Sigmoid colon (tissue), 7 donors: ENCODE data around the gene SMIM44. TPM values are rescaled to one million over a fixed set of nuclear protein-coding genes. Genes with fewer than 3 reads are reported as not detected.
"Not testable (repeated sequence)": the region's sequence is repeated elsewhere in the genome, so short reads cannot be mapped to it uniquely, and the experiment has no call there.

ENCODE experiments used
- DNase-seq: peaks from one replicate; pipeline ENCODE4 v3.0.0-alpha.2; 2019
- H3K27ac ChIP-seq, 4 donors: fragments of 200-600 bp; sonication (generic); one replicate each; pipeline ENCODE4 v1.5.1; 2016 to 2019; ENCODE audit warnings: mild to moderate bottlenecking in 1 of 4
- H3K27me3 ChIP-seq, 3 donors: fragments of 200-600 bp; sonication (generic); one replicate each; pipeline ENCODE4 v1.5.1; 2019; ENCODE audit warnings: mild to moderate bottlenecking in 1 of 3
- H3K36me3 ChIP-seq, 4 donors: fragments of 200-600 bp; sonication (generic); one replicate each; pipeline ENCODE4 v1.5.1; 2016 to 2019
- H3K4me1 ChIP-seq, 4 donors: fragments of 200-600 bp; sonication (generic); one replicate each; pipeline ENCODE4 v1.5.1; 2017 to 2019
- H3K4me3 ChIP-seq, 4 donors: fragments of 200-600 bp; sonication (generic); one replicate each; pipeline ENCODE4 v1.5.1; 2017 to 2019; ENCODE audit warnings: mild to moderate bottlenecking in 2 of 4, moderate library complexity in 1 of 4
- H3K9me3 ChIP-seq, 4 donors: fragments of 200-600 bp in 3 of 4; sonication (generic) in 3 of 4; one replicate each; pipeline versions ENCODE4 v1.5.1 to v1.6.1; 2013 to 2019
- EP300 ChIP-seq, 4 donors: sonication (generic); formaldehyde crosslinking; IDR thresholded peaks; one replicate each; pipeline ENCODE4 v1.6.1; 2017; ENCODE audit warnings: antibody characterized with exemption in 4 of 4
- POLR2A ChIP-seq, 2 donors: fragments of 450-650 bp; IDR thresholded peaks; one replicate each; pipeline ENCODE4 v1.6.1; 2016; ENCODE audit warnings: antibody characterized with exemption in 2 of 2, mild to moderate bottlenecking in 2 of 2, moderate library complexity in 2 of 2
- POLR2AphosphoS5 ChIP-seq, 4 donors: sonication (generic); formaldehyde crosslinking; IDR thresholded peaks; one replicate each; pipeline ENCODE4 v1.6.1; 2017; ENCODE audit warnings: antibody characterized with exemption in 4 of 4
- WGBS, 2 donors: extraction: QIAGEN DNeasy Blood & Tissue Kit; methylation state at CpG; one replicate each; pipeline ENCODE4 v1.1.7; 2013; 5-methylcytosine and 5-hydroxymethylcytosine counted together
- intact Hi-C: fragments of 100-400 bp; cut with DNase I; formaldehyde crosslinking; loops from one replicate; pipeline ENCODE4 v1.15.1; 2023
- polyA plus RNA-seq, 3 donors: library from polyadenylated mRNA; stranded (reverse); fragments of 200-250 nt; gene quantifications; one replicate each; pipeline ENCODE4 v1.2.3, GENCODE V29; 2013
- total RNA-seq, 4 donors: library from RNA; depleted of rRNA; stranded (reverse); fragments of >200 nt; gene quantifications; one replicate each; pipeline ENCODE4 v1.1.0, GENCODE V29; 2016
- TF ChIP-seq, protein P1 (sequence below), 4 experiments: fragments of 450-650 bp in 3 of 4; fragments of 200-600 bp in 1 of 4; IDR thresholded peaks; one replicate each; pipeline ENCODE4 v1.5.1; 2016 to 2019; ENCODE audit warnings: antibody characterized with exemption in 4 of 4, mild to moderate bottlenecking in 3 of 4, moderate library complexity in 2 of 4
- donor health status: healthy with polysubstance abuse.
- donor health status: Bipolar disorder and iron deficiency.
- donor health status: healthy.

SMIM44 gene
- total and polyA plus RNA-seq, 7 donors, result 2.9 TPM; not detected in 6

DNA sequence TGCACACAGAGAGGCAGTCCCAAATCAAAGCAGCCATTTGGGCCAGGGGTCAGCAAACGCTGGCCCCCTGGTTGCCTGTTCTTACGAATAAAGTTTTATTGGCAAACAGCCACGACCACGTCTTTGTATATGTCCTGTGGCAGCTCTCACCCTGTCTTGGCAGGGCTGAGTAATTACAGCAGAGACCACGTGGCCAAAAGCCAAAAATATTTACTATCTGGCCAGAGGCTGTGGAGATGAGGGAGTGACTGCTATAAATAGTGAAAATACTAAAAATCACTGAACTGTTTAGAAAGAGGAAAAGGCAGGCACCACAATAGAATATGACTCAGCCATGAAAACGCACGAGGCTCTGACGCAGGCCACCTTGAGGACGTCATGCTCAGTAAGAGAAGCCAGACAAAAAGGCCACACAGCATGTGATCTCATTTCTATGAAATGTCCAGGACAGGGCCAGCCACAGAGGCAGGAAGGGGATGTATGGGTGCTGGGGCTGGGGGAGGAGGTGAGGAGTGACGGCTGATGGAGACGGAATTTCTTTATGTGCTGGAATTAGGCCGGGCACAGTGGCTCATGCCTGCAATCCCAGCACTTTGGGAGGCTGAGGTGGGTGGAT is 32.3 kb downstream of the SMIM44 start:
- H3K36me3 ChIP-seq, result peaks cover 39 to 89% (median 67%) of the 10 kb centered on the region in 4 donors
- intact Hi-C loops, result loop anchor here (2.0 to 5.0 kb wide), 3 partner anchors 20 to 84 kb away; partner anchors contain the start of gene NFIC
- H3K4me1 ChIP-seq, result peaks cover 0 to 31% (median 20%) of the 10 kb centered on the region in 4 donors
- peak overlapping the region; percentile 80 to 92 (median 86) for H3K27ac ChIP-seq
- no peak overlapping the region for H3K4me3 ChIP-seq
- no peaks in the 10 kb centered on the region for H3K9me3 ChIP-seq
- DNase-seq, result peak; percentile 96
- peak; percentile 96 to 100 (median 98) for TF ChIP-seq EP300 (IDR thresholded peaks at IDR 0.05)
- TF ChIP-seq POLR2AphosphoS5 (IDR thresholded peaks at IDR 0.05), result peak; percentile 69 to 96 (median 83)
- no peak for TF ChIP-seq POLR2A (IDR thresholded peaks at IDR 0.05)
- no peaks in the 10 kb centered on the region for H3K27me3 ChIP-seq
- WGBS, 2 donors, result 58 to 65% methylated on average over 12 of the region's 12 CpGs

GRCh38 chr19:3448616-3449334 is 34.5 kb downstream of the SMIM44 start:
- Histone ChIP-seq H3K4me3 (no peak overlapping the region), H3K9me3 (no peaks in the 10 kb centered on the region), H3K4me1 (peaks cover 0 to 37% (median 34%) of the 10 kb centered on the region in 4 donors), H3K27ac (peak overlapping the region; percentile 80 to 92 (median 86)), H3K27me3 (no peaks in the 10 kb centered on the region), H3K36me3 (peaks cover 27 to 86% (median 58%) of the 10 kb centered on the region in 4 donors)
- WGBS, 2 donors, result 95 to 96% methylated on average over 28 of the region's 28 CpGs
- no peak for DNase-seq
- TF ChIP-seq, protein P1, sequence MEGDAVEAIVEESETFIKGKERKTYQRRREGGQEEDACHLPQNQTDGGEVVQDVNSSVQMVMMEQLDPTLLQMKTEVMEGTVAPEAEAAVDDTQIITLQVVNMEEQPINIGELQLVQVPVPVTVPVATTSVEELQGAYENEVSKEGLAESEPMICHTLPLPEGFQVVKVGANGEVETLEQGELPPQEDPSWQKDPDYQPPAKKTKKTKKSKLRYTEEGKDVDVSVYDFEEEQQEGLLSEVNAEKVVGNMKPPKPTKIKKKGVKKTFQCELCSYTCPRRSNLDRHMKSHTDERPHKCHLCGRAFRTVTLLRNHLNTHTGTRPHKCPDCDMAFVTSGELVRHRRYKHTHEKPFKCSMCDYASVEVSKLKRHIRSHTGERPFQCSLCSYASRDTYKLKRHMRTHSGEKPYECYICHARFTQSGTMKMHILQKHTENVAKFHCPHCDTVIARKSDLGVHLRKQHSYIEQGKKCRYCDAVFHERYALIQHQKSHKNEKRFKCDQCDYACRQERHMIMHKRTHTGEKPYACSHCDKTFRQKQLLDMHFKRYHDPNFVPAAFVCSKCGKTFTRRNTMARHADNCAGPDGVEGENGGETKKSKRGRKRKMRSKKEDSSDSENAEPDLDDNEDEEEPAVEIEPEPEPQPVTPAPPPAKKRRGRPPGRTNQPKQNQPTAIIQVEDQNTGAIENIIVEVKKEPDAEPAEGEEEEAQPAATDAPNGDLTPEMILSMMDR (IDR thresholded peaks at IDR 0.05), result no peak
- no peak for TF ChIP-seq POLR2A (IDR thresholded peaks at IDR 0.05)
- no peak for TF ChIP-seq POLR2AphosphoS5 (IDR thresholded peaks at IDR 0.05)
- TF ChIP-seq EP300 (IDR thresholded peaks at IDR 0.05), result no peak
- intact Hi-C loops, result no loop called here

DNA sequence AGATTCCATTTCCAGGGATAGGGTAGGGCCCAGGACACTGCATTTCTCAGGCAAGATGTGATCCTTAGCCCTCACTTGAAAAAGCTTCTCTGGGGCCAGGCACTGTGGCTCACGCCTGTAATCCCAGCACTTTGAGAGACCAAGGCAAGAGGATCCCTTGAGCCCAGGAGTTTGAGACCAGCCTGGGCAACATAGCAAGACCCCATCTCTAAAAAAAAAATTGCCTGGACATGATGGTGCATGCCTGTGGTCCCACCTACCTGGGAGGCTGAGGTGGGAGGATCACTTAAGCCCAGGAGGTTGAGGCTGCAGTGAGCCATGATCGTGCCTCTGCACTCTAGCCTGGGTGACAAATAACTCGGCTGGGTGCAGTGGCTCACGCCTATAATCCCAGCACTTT is 36.6 kb downstream of the SMIM44 start:
- peaks cover 10 to 80% (median 43%) of the 10 kb centered on the region in 4 donors for H3K36me3 ChIP-seq
- H3K4me1 ChIP-seq, result peaks cover 0 to 52% (median 42%) of the 10 kb centered on the region in 4 donors
- intact Hi-C loops, H3K27me3 ChIP-seq, DNase-seq, H3K4me3 ChIP-seq, H3K9me3 ChIP-seq: not testable (repeated sequence)
- WGBS, 2 donors, result 95 to 96% methylated on average over 4 of the region's 4 CpGs
- peak overlapping the region in 1 of 4 donors; percentile 92 for H3K27ac ChIP-seq

DNA sequence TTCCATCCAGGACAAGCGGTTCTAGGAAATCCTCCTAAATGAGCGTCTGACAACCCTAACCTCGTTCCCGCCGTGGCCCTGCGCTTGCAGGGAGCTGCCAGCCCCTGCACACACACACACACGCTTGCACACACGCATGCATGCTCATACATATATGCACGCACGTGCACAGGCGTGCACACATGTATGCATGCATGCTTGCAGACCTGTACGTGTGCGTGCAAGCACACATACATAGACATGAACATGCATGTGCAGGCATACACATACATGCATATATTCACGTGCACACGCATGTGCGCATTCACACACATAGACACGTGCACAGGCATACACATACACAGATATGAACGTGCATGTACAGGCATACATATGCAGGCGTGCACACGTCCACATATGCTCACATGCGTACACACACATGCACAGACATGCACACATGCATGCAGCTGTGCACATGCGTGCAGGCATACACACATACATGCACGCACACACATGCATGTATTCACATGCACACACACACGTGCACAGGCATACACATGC is 38.5 kb downstream of the SMIM44 start:
- intact Hi-C loops, result no loop called here
- 78 to 91% methylated on average over 24 of the region's 24 CpGs for WGBS, 2 donors
- Histone ChIP-seq H3K27me3 (no peaks in the 10 kb centered on the region), H3K27ac (peak overlapping the region in 3 of 4 donors; percentile 56 to 92 (median 68)), H3K36me3 (peaks cover 15 to 85% (median 43%) of the 10 kb centered on the region in 4 donors), H3K4me3 (no peak overlapping the region), H3K4me1 (peaks cover 0 to 57% (median 46%) of the 10 kb centered on the region in 4 donors), H3K9me3 (no peaks in the 10 kb centered on the region)
- no peak for DNase-seq
- TF ChIP-seq, protein P1 (IDR thresholded peaks at IDR 0.05), result no peak
- TF ChIP-seq POLR2AphosphoS5 (IDR thresholded peaks at IDR 0.05), result peak; percentile 12 to 46 (median 38)

DNA sequence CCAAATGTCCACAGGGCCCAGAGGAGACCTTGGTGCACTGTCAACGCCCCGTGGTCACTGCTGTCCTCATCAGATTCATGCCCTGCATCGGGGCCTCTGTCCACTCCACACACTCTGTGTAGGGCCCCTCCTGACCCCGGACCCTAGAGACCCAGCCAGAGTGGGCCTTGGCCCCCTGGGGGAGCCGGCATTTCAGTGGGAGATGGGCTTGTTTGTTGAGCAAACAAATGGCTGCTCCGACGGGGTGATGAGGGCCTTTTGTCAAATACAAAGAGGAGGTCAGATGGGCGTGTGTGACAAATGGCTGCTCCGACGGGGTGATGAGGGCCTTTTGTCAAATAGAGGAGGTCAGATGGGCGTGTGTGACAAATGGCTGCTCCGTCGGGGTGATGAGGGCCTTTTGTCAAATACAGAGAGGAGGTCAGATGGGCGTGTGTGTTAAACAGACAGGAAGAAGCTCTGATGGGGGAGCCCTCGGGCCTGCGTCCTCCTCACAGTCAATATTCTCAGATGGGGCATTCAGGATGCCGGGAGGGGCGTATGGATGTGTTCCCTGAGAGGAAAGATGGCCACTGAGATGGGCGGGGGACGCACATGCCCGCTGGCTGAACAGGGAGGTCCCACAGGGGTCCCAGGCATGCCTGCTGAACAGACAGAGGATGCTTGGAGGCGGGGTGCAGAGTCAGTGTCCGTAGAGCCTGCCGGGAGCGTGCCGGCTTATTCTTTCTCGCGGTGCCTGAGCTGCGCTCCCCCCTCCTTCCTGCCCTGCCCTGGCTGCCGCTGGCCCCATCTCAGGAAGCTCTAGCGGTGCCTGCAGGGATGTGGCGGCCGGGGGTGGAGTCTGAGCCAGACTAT is 39.2 kb downstream of the SMIM44 start:
- no peak overlapping the region for H3K4me3 ChIP-seq
- H3K27me3 ChIP-seq, result no peaks in the 10 kb centered on the region
- peaks cover 9 to 78% (median 37%) of the 10 kb centered on the region in 4 donors for H3K36me3 ChIP-seq
- peak in 1 of 4 donors; percentile 41 for TF ChIP-seq POLR2AphosphoS5 (IDR thresholded peaks at IDR 0.05)
- no peak for TF ChIP-seq POLR2A (IDR thresholded peaks at IDR 0.05)
- TF ChIP-seq, protein P1 (IDR thresholded peaks at IDR 0.05), result no peak
- TF ChIP-seq EP300 (IDR thresholded peaks at IDR 0.05), result no peak
- WGBS, 2 donors, result 58 to 73% methylated on average over 33 of the region's 33 CpGs
- H3K27ac ChIP-seq, result peak overlapping the region; percentile 56 to 81 (median 70)
- no peak for DNase-seq
- no peaks in the 10 kb centered on the region for H3K9me3 ChIP-seq
- intact Hi-C loops, result no loop called here
- peaks cover 0 to 57% (median 46%) of the 10 kb centered on the region in 4 donors for H3K4me1 ChIP-seq
